ENCODE results near the gene CDH13.

Gene CDH13

DNA sequence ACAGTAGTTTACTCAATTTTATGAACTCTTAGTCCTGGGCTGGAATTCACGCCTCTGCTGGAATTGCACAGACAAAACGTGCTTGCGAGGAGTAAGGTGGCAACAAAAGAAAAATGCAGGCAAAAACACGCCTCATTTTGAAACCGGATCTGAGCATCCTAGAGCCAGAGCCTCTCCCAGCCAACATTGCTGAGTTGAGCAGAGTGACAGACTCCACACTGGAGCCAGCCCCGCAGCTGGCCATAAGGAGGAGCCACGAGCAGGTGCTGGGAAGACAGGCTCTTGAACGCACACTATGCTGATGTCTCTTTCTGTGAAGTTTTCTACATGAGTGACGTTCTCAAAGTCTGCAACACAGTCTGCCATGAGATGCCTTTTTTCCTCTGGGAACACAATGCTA lies 1166.4 kb downstream of the CDH13 start:
- Histone ChIP-seq H3K4me3 (no peak overlapping the region), H3K9me3 (replicated peaks in 1 of 11) (peaks cover 0 to 6% (median 0%) of the 10 kb centered on the region in 11 experiments; a peak in 1 of 22 replicates), H3K27me3 (no peaks in the 10 kb centered on the region), H3K4me1 (no peaks in the 10 kb centered on the region), H3K27ac (no peak overlapping the region), H3K9ac (no peak overlapping the region), H3K36me3 (no peaks in the 10 kb centered on the region), H3K4me2 (no peak overlapping the region), H4K20me1 (no peaks in the 10 kb centered on the region; a peak in 1 of 22 replicates)
- no peak for TF ChIP-seq Cebpa-rat (IDR thresholded peaks at IDR 0.05)

DNA sequence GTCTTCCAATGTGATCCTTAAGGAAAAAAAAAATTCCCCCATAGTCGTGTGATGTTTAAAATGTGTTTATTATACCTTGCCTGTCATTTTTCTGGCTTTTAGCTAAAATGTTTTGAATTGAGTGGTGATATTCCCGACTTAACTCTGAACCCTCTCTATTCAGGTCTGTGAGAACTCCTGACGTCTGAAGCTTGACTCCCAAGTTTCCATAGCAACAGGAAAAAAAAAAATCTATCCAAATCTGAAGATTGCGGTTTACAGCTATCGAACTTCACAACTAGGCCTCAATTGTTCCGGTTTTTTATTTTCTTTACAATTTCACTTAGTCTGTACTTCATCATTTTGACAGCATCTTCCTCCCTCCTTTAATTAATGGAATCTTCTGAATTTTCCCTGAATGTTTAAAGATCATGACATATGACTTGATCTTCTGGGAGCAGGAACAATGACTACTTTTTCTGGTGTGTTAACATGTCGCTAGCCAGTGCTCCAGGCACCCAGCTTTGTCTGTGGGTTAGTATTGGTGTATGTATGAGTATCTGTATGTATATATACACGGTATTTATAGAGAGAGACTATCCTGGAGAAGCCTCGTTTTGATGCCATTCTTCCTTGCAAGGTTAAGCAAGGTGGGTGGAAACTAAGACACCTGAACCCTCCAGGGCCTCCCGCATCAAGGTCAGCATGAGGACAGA lies 1168.2 kb downstream of the CDH13 start:
- H3K4me3 ChIP-seq = no peak overlapping the region
- no peak overlapping the region for H3K4me2 ChIP-seq
- no peaks in the 10 kb centered on the region for H3K36me3 ChIP-seq
- H3K27me3 ChIP-seq = no peaks in the 10 kb centered on the region
- no peak overlapping the region for H3K9ac ChIP-seq
- no peaks in the 10 kb centered on the region; a peak in 1 of 22 replicates for H4K20me1 ChIP-seq
- no peak for TF ChIP-seq Cebpa-rat (IDR thresholded peaks at IDR 0.05)
- peaks cover 0 to 6% (median 0%) of the 10 kb centered on the region in 11 experiments; a peak in 1 of 22 replicates for H3K9me3 ChIP-seq (replicated peaks in 1 of 11)
- H3K4me1 ChIP-seq = no peaks in the 10 kb centered on the region
- no peak overlapping the region for H3K27ac ChIP-seq

- Histone ChIP-seq H3K4me1 (peaks cover 0 to 6% (median 0%) of the 10 kb centered on the region in 10 experiments; a peak in 3 of 20 replicates), H3K4me2 (no peak overlapping the region), H3K4me3 (no peak overlapping the region), H3K9ac (no peak overlapping the region), H3K27me3 (no peaks in the 10 kb centered on the region), H3K9me3 (replicated peaks in 1 of 11) (peaks cover 0 to 6% (median 0%) of the 10 kb centered on the region in 11 experiments; a peak in 1 of 22 replicates), H3K36me3 (no peaks in the 10 kb centered on the region), H3K27ac (no peak overlapping the region), H4K20me1 (no peaks in the 10 kb centered on the region; a peak in 1 of 22 replicates)
- no peak for TF ChIP-seq Cebpa-rat (IDR thresholded peaks at IDR 0.05)
Measured at GRCh38 chr16:83797013-83797412, 1170.2 kb downstream of the CDH13 start.

- Histone ChIP-seq H3K4me3 (no peak overlapping the region), H3K4me2 (no peak overlapping the region), H3K9me3 (replicated peaks in 1 of 11) (no peaks in the 10 kb centered on the region), H3K9ac (no peak overlapping the region), H3K36me3 (no peaks in the 10 kb centered on the region), H3K4me1 (peaks cover 0 to 27% (median 0%) of the 10 kb centered on the region in 10 experiments; a peak in 5 of 20 replicates), H3K27me3 (no peaks in the 10 kb centered on the region), H3K27ac (no peak overlapping the region), H4K20me1 (no peaks in the 10 kb centered on the region)
- TF ChIP-seq Cebpa-rat (IDR thresholded peaks at IDR 0.05) = no peak
Measured at GRCh38 chr16:83799336-83799735, 1172.6 kb downstream of the CDH13 start.

- Histone ChIP-seq H3K27ac (peak overlapping the region in 2 of 11 experiments; percentile 27 to 47; a peak in 3 of 22 replicates), H3K4me2 (peak overlapping the region in 2 of 11 experiments; percentile 10 to 46; a peak in 4 of 22 replicates), H3K9ac (no peak overlapping the region), H3K36me3 (no peaks in the 10 kb centered on the region), H4K20me1 (no peaks in the 10 kb centered on the region), H3K4me3 (no peak overlapping the region), H3K27me3 (no peaks in the 10 kb centered on the region), H3K9me3 (replicated peaks in 1 of 11) (peaks cover 0 to 8% (median 0%) of the 10 kb centered on the region in 11 experiments; a peak in 3 of 22 replicates), H3K4me1 (peaks cover 11 to 54% (median 19%) of the 10 kb centered on the region in 10 experiments; a peak in 19 of 20 replicates)
- TF ChIP-seq Cebpa-rat (IDR thresholded peaks at IDR 0.05) = no peak
Measured at GRCh38 chr16:83802135-83802534, 1175.4 kb downstream of the CDH13 start.

DNA sequence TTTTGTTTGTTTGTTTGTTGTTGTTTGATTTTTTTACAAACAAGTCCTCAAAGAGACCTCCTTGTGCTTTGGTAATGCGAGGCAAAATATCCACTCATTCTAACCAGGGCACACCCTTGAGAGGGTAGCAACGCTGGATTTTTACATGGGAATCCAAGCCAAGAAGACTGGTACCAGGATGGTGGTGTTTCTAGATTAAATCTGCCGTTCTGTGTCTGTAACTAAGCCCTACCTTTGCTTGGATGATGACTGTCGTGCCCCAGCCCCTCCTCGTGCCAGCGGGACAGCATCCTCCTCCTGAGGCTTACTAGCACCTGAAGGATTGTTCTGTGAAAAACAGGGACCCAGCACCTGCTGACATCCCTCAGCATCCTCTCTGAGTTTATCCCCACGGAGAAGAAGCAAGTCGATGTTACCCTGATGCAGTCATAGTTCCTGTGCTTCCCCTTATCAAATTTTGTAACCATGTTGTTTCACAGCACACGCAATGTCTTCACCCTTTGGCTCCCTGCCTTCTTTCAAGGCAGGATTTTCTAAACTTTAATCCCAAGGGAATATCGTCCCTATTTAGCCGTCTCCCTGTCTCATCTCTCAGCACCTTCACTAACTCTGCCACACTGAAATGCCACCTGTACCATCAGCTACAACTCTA lies 1175.9 kb downstream of the CDH13 start:
- H3K4me3 ChIP-seq = no peak overlapping the region
- TF ChIP-seq Cebpa-rat (IDR thresholded peaks at IDR 0.05) = no peak
- H3K9me3 ChIP-seq (replicated peaks in 1 of 11) = peaks cover 0 to 12% (median 0%) of the 10 kb centered on the region in 11 experiments; a peak in 3 of 22 replicates
- H3K4me2 ChIP-seq = peak overlapping the region in 2 of 11 experiments; percentile 10 to 46; a peak in 3 of 22 replicates
- peaks cover 11 to 58% (median 23%) of the 10 kb centered on the region in 10 experiments; a peak in 19 of 20 replicates for H3K4me1 ChIP-seq
- H3K27ac ChIP-seq = peak overlapping the region in 2 of 11 experiments; percentile 27 to 47; a peak in 3 of 22 replicates
- H3K36me3 ChIP-seq = no peaks in the 10 kb centered on the region
- no peaks in the 10 kb centered on the region for H3K27me3 ChIP-seq
- H4K20me1 ChIP-seq = no peaks in the 10 kb centered on the region
- no peak overlapping the region for H3K9ac ChIP-seq

DNA sequence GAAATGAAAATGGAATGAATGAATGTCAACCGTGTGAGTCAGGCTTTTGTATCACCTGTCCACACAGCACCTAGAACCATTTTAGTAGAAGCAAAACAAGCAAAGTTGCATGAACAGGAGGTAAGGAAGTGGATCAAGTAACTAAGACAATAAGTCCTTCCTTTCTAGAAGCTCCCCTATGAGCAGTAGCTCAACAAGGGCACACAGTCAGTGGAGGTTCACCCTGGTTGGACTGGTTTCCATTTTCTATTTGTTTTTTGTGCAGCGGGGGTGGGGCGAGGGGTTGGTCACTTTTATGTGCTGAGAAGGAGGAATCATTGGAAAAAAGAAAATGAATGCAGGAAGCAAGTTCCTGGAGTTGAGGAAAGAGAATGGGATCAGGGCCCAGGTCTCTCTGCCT lies 1177.0 kb downstream of the CDH13 start:
- Histone ChIP-seq H3K4me3 (no peak overlapping the region), H3K9me3 (replicated peaks in 1 of 11) (peaks cover 0 to 12% (median 0%) of the 10 kb centered on the region in 11 experiments; a peak in 3 of 22 replicates), H3K9ac (no peak overlapping the region), H3K36me3 (no peaks in the 10 kb centered on the region), H3K4me2 (peak overlapping the region in 2 of 11 experiments; percentile 87 to 94; a peak in 4 of 22 replicates), H3K4me1 (peaks cover 14 to 58% (median 26%) of the 10 kb centered on the region in 10 experiments), H3K27me3 (no peaks in the 10 kb centered on the region), H4K20me1 (peaks cover under 1 to 4% (median 3%) of the 10 kb centered on the region in 11 experiments; a peak in 15 of 22 replicates), H3K27ac (no peak overlapping the region)
- no peak for TF ChIP-seq Cebpa-rat (IDR thresholded peaks at IDR 0.05)

GRCh38 chr16:83804366-83804765 lies 1177.6 kb downstream of the CDH13 start:
- Histone ChIP-seq H3K4me2 (peak overlapping the region in 3 of 11 experiments; percentile 83 to 94 (median 87); a peak in 5 of 22 replicates), H3K36me3 (peaks cover 0 to 4% (median under 1%) of the 10 kb centered on the region in 11 experiments; a peak in 8 of 22 replicates), H3K27ac (0 out of 22 replicates have a peak overlapping the region, but pooled peaks of 1 of the 11 experiments have one; percentile 89), H3K9ac (no peak overlapping the region), H4K20me1 (peaks cover 6 to 9% (median 8%) of the 10 kb centered on the region in 11 experiments; a peak in 15 of 22 replicates), H3K9me3 (replicated peaks in 1 of 11) (peaks cover 0 to 12% (median 0%) of the 10 kb centered on the region in 11 experiments; a peak in 3 of 22 replicates), H3K4me1 (peaks cover 20 to 63% (median 31%) of the 10 kb centered on the region in 10 experiments), H3K4me3 (0 out of 20 replicates have a peak overlapping the region, but pooled peaks of 1 of the 10 experiments have one; percentile 29), H3K27me3 (no peaks in the 10 kb centered on the region)
- TF ChIP-seq Cebpa-rat (IDR thresholded peaks at IDR 0.05) = no peak

All from BLaER1 treated with 17β-estradiol and CSF1 and Interleukin-3, amounts not matched to agents 10 nM and 100 nM (cell line).